Measurements from ENCODE around the gene C1orf50. TPM values are rescaled to one million over a fixed set of nuclear protein-coding genes. Genes with fewer than 3 reads are reported as not detected.
"Not testable (repeated sequence)": the region's sequence is repeated elsewhere in the genome, so short reads cannot be mapped to it uniquely, and the experiment has no call there.

The C1orf50 gene
- total RNA-seq, 1 experiment from 2014 or later, result 3.4 TPM

DNA sequence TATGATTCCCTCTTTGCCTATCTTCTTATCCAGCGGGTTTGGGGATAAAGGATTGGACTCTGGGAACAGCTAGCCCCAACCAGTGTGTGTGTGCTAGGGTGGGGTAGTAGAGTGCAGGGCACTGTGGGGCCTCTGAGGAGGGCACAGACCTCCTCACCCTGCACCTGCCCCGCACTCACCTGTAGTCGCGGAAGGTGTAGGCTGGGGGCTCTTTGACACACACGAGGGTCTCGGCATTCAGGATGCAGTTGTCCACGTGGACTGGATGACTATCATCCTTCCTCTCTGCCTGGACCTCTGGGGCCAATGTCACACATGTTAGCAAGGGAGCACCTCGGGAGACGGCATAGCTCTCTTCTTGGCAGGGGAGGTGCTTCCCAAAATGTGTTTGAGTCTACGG lies 19.0 kb upstream of the C1orf50 start:
- TF ChIP-seq EZH2 (IDR thresholded peaks at IDR 0.05; ENCODE audit: low read length, unreplicated experiment), result no peak
- no peak for TF ChIP-seq EZH2phosphoT487 (IDR thresholded peaks at IDR 0.05; ENCODE audit: borderline replicate concordance, low read length)
- TF ChIP-seq, protein P1, sequence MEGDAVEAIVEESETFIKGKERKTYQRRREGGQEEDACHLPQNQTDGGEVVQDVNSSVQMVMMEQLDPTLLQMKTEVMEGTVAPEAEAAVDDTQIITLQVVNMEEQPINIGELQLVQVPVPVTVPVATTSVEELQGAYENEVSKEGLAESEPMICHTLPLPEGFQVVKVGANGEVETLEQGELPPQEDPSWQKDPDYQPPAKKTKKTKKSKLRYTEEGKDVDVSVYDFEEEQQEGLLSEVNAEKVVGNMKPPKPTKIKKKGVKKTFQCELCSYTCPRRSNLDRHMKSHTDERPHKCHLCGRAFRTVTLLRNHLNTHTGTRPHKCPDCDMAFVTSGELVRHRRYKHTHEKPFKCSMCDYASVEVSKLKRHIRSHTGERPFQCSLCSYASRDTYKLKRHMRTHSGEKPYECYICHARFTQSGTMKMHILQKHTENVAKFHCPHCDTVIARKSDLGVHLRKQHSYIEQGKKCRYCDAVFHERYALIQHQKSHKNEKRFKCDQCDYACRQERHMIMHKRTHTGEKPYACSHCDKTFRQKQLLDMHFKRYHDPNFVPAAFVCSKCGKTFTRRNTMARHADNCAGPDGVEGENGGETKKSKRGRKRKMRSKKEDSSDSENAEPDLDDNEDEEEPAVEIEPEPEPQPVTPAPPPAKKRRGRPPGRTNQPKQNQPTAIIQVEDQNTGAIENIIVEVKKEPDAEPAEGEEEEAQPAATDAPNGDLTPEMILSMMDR (conservative IDR thresholded peaks at IDR 0.05; ENCODE audit: low read depth, low read length), result no peak
- no peak overlapping the region for H2AFZ ChIP-seq (ENCODE audit: low read length)
- CTCF ChIA-PET, result no interaction called here
- POLR2A ChIA-PET (ENCODE audit: unreplicated experiment), result no interaction called here
- no peaks in the 10 kb centered on the region for H3K79me2 ChIP-seq (ENCODE audit: low read length)
- intact Hi-C loops (cut with micrococcal nuclease), result no loop called here
- no peaks in the 10 kb centered on the region for H3K27me3 ChIP-seq (ENCODE audit: low read length)
- no peaks in the 10 kb centered on the region for H3K4me1 ChIP-seq (ENCODE audit: insufficient read depth, low read length)
- no peaks in the 10 kb centered on the region for H4K20me1 ChIP-seq (ENCODE audit: low read length)
- H3K9me3 ChIP-seq (ENCODE audit: low read length), result no peaks in the 10 kb centered on the region
- H3K9ac ChIP-seq (ENCODE audit: low read length), result no peak overlapping the region
- H3F3A ChIP-seq (ENCODE audit: low read length, unreplicated experiment), result no peaks in the 10 kb centered on the region
- no peaks in the 10 kb centered on the region for H3K9me2 ChIP-seq (replicated peaks; ENCODE audit: low read length)
- H3K36me3 ChIP-seq (ENCODE audit: low read depth, low read length), result peaks cover 14% of the 10 kb centered on the region
- no peak overlapping the region for H3K4me2 ChIP-seq (ENCODE audit: low read length)
- H3K4me3 ChIP-seq (ENCODE audit: low read length), result no peak overlapping the region
- H3K27ac ChIP-seq (ENCODE audit: low read length), result no peak overlapping the region
- no TSS peak for BruUV-seq (replicated peaks)
- DNase-seq (no peak), ATAC-seq (no peak)

DNA sequence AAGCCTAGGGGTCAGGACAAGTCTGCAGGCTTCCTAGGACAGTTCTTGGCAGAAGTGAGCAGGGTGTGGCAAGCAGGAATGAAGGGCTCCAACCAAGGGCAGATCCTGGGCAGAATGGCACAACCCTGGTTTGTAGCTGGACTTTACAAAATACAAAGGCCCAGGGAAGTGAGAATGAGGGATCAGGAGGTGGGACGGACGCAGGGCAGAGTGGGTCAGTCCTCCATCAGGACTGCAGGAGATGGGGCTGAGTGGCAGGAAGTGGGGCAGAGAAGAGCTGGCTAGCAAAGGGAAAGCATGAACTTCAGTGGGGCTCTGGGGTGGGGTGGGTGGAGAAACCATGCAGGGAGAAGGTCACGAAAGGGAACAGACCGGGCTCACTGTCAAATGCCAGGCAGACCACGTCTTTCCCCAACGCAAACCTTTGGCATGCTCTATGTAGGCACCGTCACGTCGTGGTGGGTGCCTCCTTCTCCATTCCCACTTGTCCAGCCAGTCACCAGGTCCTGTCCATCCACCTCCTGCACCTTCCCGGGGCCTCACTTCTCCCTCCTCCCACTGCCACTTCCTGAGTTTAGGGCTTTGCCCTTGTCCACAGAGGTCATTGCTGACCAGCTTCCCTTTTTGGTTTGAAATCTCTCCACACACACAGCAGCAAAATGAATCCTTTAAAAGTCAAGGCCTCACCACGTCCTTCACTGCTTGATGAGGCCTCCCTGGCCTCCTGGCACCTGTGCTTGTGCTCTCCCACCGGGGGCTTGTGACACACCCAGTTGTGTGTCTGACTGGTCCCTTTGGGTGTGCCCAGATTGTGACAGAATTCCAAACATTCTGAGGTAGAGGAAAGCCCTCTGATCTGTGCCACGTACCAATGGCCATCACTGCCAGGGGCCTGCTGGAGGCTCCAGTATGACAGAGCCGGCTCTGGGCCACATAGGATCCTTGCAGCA lies 18.3 kb upstream of the C1orf50 start:
- Histone ChIP-seq H2AFZ (ENCODE audit: low read length) (no peak overlapping the region), H3K4me3 (ENCODE audit: low read length) (no peak overlapping the region), H3K4me2 (ENCODE audit: low read length) (no peak overlapping the region), H3K36me3 (ENCODE audit: low read depth, low read length) (peaks cover 14% of the 10 kb centered on the region), H4K20me1 (ENCODE audit: low read length) (no peaks in the 10 kb centered on the region), H3F3A (ENCODE audit: low read length, unreplicated experiment) (no peaks in the 10 kb centered on the region), H3K9me3 (ENCODE audit: low read length) (no peaks in the 10 kb centered on the region), H3K27ac (ENCODE audit: low read length) (no peak overlapping the region), H3K4me1 (ENCODE audit: insufficient read depth, low read length) (no peaks in the 10 kb centered on the region), H3K9ac (ENCODE audit: low read length) (no peak overlapping the region), H3K27me3 (ENCODE audit: low read length) (no peaks in the 10 kb centered on the region), H3K9me2 (replicated peaks; ENCODE audit: low read length) (no peaks in the 10 kb centered on the region), H3K79me2 (ENCODE audit: low read length) (no peaks in the 10 kb centered on the region)
- TF ChIP-seq EZH2 (IDR thresholded peaks at IDR 0.05; ENCODE audit: low read length, unreplicated experiment), result no peak
- TF ChIP-seq, protein P1 (conservative IDR thresholded peaks at IDR 0.05; ENCODE audit: low read depth, low read length), result no peak
- TF ChIP-seq EZH2phosphoT487 (IDR thresholded peaks at IDR 0.05; ENCODE audit: borderline replicate concordance, low read length), result no peak
- ChIA-PET CTCF (no interaction called here), POLR2A (ENCODE audit: unreplicated experiment) (no interaction called here)
- no peak for ATAC-seq
- DNase-seq, result no peak
- intact Hi-C loops (cut with micrococcal nuclease), result no loop called here
- BruUV-seq (replicated peaks), result no TSS peak

DNA sequence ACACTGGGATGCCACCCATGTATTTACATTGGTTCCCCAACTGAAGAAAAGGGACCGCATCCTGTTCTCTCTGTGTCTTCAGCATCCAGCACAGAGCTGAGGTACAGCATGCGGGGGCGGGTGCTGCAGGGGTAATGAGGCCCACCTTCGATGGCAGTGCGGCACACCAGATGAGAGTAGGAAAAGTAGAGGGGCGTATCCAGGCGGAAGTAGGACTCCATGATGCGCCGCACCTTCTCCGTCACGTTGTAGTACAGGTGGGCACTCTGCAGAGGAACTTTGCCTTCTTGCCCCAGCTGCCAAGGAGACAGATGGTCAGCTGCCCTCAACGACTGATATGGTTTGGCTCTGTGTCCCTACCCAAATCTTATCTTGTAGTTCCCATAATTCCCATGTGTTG lies 17.0 kb upstream of the C1orf50 start:
- no peak overlapping the region for H3K4me3 ChIP-seq (ENCODE audit: low read length)
- H3K4me2 ChIP-seq (ENCODE audit: low read length), result no peak overlapping the region
- no peak overlapping the region for H2AFZ ChIP-seq (ENCODE audit: low read length)
- no peaks in the 10 kb centered on the region for H3K27me3 ChIP-seq (ENCODE audit: low read length)
- no peak overlapping the region for H3K9ac ChIP-seq (ENCODE audit: low read length)
- POLR2A ChIA-PET (ENCODE audit: unreplicated experiment), result no interaction called here
- H3K79me2 ChIP-seq (ENCODE audit: low read length), result no peaks in the 10 kb centered on the region
- ATAC-seq (no peak), DNase-seq (no peak)
- intact Hi-C loops (cut with micrococcal nuclease), result no loop called here
- no peaks in the 10 kb centered on the region for H3F3A ChIP-seq (ENCODE audit: low read length, unreplicated experiment)
- H4K20me1 ChIP-seq (ENCODE audit: low read length), result no peaks in the 10 kb centered on the region
- CTCF ChIA-PET, result no interaction called here
- H3K9me3 ChIP-seq (ENCODE audit: low read length), result no peaks in the 10 kb centered on the region
- BruUV-seq (replicated peaks), result no TSS peak
- TF ChIP-seq EZH2phosphoT487 (IDR thresholded peaks at IDR 0.05; ENCODE audit: borderline replicate concordance, low read length) (no peak), EZH2 (IDR thresholded peaks at IDR 0.05; ENCODE audit: low read length, unreplicated experiment) (no peak)
- TF ChIP-seq, protein P1 (conservative IDR thresholded peaks at IDR 0.05; ENCODE audit: low read depth, low read length), result no peak
- no peaks in the 10 kb centered on the region for H3K4me1 ChIP-seq (ENCODE audit: insufficient read depth, low read length)
- no peaks in the 10 kb centered on the region for H3K9me2 ChIP-seq (replicated peaks; ENCODE audit: low read length)
- H3K36me3 ChIP-seq (ENCODE audit: low read depth, low read length), result peaks cover 19% of the 10 kb centered on the region
- no peak overlapping the region for H3K27ac ChIP-seq (ENCODE audit: low read length)

DNA sequence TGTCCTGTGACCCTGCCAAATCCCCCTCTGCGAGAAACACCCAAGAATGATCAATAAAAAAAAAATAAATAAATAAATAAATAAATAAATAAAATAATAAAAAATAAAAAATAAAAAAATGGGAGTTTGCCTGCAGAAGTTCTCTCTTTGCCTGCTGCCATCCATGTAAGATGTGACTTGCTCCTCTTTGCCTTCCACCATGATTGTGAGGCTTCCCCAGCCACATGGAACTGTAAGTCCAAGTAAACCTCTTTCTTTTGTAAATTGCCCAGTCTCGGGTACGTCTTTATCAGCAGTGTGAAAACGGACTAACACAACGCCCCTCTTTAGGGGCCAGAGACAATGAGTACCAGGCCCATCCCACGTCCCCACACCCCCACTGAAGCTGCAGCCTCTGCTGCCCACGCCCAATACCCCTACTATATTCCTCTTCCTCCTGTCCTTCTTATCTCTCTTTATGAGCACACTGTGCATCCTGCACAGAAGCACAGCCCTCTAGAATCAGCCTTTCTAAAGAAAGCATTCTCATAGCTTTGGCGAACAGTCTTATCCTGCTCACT lies 15.5 kb upstream of the C1orf50 start:
- ATAC-seq; H3K27ac ChIP-seq (ENCODE audit: low read length); H3K4me1 ChIP-seq (ENCODE audit: insufficient read depth, low read length); H3K4me3 ChIP-seq (ENCODE audit: low read length); H4K20me1 ChIP-seq (ENCODE audit: low read length); H3K4me2 ChIP-seq (ENCODE audit: low read length); BruUV-seq (replicated peaks); H3K9me2 ChIP-seq (replicated peaks; ENCODE audit: low read length); POLR2A ChIA-PET (ENCODE audit: unreplicated experiment); CTCF ChIA-PET; H3F3A ChIP-seq (ENCODE audit: low read length, unreplicated experiment); H3K9me3 ChIP-seq (ENCODE audit: low read length); H2AFZ ChIP-seq (ENCODE audit: low read length); H3K9ac ChIP-seq (ENCODE audit: low read length); H3K79me2 ChIP-seq (ENCODE audit: low read length); DNase-seq; H3K27me3 ChIP-seq (ENCODE audit: low read length); intact Hi-C loops (cut with micrococcal nuclease): not testable (repeated sequence)
- peaks cover 19% of the 10 kb centered on the region for H3K36me3 ChIP-seq (ENCODE audit: low read depth, low read length)

Measured in PC-3 (cell line).